ENCODE results near the gene SPECC1. TPM values are rescaled to one million over a fixed set of nuclear protein-coding genes. Genes with fewer than 3 reads are reported as not detected.

The SPECC1 gene
- total RNA-seq, 3 donors from 2014 or later = 36.4 to 59.0 (median 51.8) TPM

GRCh38 chr17:19996086-19996485, 13.1 kb upstream of the SPECC1 start:
- intact Hi-C loops (cut with DNase I; ENCODE audit: low total_unique reads) = no loop called here
- no peaks in the 10 kb centered on the region for H3K4me1 ChIP-seq

GRCh38 chr17:19996502-19996901, 12.7 kb upstream of the SPECC1 start:
- H3K36me3 ChIP-seq = no peaks in the 10 kb centered on the region
- no peaks in the 10 kb centered on the region for H3K9me3 ChIP-seq
- intact Hi-C loops (cut with DNase I; ENCODE audit: low total_unique reads) = no loop called here
- no peaks in the 10 kb centered on the region for H3K27me3 ChIP-seq
- H3K27ac ChIP-seq = no peak overlapping the region
- no peak overlapping the region for H3K4me3 ChIP-seq
- TF ChIP-seq POLR2A (IDR thresholded peaks at IDR 0.05) (no peak), POLR2AphosphoS5 (IDR thresholded peaks at IDR 0.05) (no peak), CTCF (IDR thresholded peaks at IDR 0.05) (no peak)
- no peak for DNase-seq (ENCODE audit: low spot score in 2 of 2)
- no peaks in the 10 kb centered on the region for H3K4me1 ChIP-seq

More at GRCh38 chr17:19996086-19996485, 13.1 kb upstream of the SPECC1 start:
- no peak overlapping the region for H3K27ac ChIP-seq
- TF ChIP-seq POLR2A (IDR thresholded peaks at IDR 0.05) (no peak), POLR2AphosphoS5 (IDR thresholded peaks at IDR 0.05) (no peak), CTCF (IDR thresholded peaks at IDR 0.05) (no peak)
- no peaks in the 10 kb centered on the region for H3K9me3 ChIP-seq
- no peaks in the 10 kb centered on the region for H3K36me3 ChIP-seq
- H3K27me3 ChIP-seq = no peaks in the 10 kb centered on the region
- DNase-seq (ENCODE audit: low spot score in 2 of 2) = no peak
- no peak overlapping the region for H3K4me3 ChIP-seq

GRCh38 chr17:20008242-20009051, 712 bp upstream of the SPECC1 start:
- Histone ChIP-seq H3K36me3 (no peaks in the 10 kb centered on the region), H3K27ac (peak overlapping the region; percentile 60 to 85), H3K9me3 (no peaks in the 10 kb centered on the region), H3K27me3 (no peaks in the 10 kb centered on the region), H3K4me3 (peak overlapping the region; percentile 65 to 96 (median 74)), H3K4me1 (no peaks in the 10 kb centered on the region)
- no peak for DNase-seq (ENCODE audit: low spot score in 2 of 2)
- intact Hi-C loops (cut with DNase I; ENCODE audit: low total_unique reads) = no loop called here
- TF ChIP-seq CTCF (IDR thresholded peaks at IDR 0.05) = no peak
- no peak for TF ChIP-seq POLR2AphosphoS5 (IDR thresholded peaks at IDR 0.05)
- no peak for TF ChIP-seq POLR2A (IDR thresholded peaks at IDR 0.05)

GRCh38 chr17:20009052-20009301, 182 bp upstream of the SPECC1 start:
- intact Hi-C loops (cut with DNase I; ENCODE audit: low total_unique reads) = no loop called here
- H3K36me3 ChIP-seq = no peaks in the 10 kb centered on the region
- peak overlapping the region; percentile 65 to 96 (median 74) for H3K4me3 ChIP-seq
- H3K4me1 ChIP-seq = no peaks in the 10 kb centered on the region
- peak overlapping the region; percentile 60 to 85 for H3K27ac ChIP-seq
- no peaks in the 10 kb centered on the region for H3K9me3 ChIP-seq
- no peaks in the 10 kb centered on the region for H3K27me3 ChIP-seq
- TF ChIP-seq POLR2A (IDR thresholded peaks at IDR 0.05) (no peak), CTCF (IDR thresholded peaks at IDR 0.05) (peak in 2 of 3 donors; percentile 56 to 95)
- no peak for DNase-seq (ENCODE audit: low spot score in 2 of 2)

- intact Hi-C loops (cut with DNase I; ENCODE audit: low total_unique reads) = loop anchor here (10.0 kb wide), 1 partner anchor 305 kb away; no protein-coding TSS in a partner anchor
- Histone ChIP-seq H3K9me3 (no peaks in the 10 kb centered on the region), H3K27me3 (no peaks in the 10 kb centered on the region), H3K27ac (peak overlapping the region in 1 of 2 donors; percentile 60), H3K4me1 (no peaks in the 10 kb centered on the region), H3K36me3 (no peaks in the 10 kb centered on the region), H3K4me3 (peak overlapping the region; percentile 65 to 96 (median 74))
- no peak for TF ChIP-seq POLR2AphosphoS5 (IDR thresholded peaks at IDR 0.05)
- peak in 1 of 3 donors; percentile 27 for TF ChIP-seq CTCF (IDR thresholded peaks at IDR 0.05)
- no peak for DNase-seq (ENCODE audit: low spot score in 2 of 2)
Measured at GRCh38 chr17:20010099-20010863, 1.1 kb downstream of the SPECC1 start.

All from breast epithelium (tissue), 4 donors.